ENCODE measurements around the gene CACTIN. TPM values are rescaled to one million over a fixed set of nuclear protein-coding genes. Genes with fewer than 3 reads are reported as not detected.

Gene CACTIN
- total and polyA plus RNA-seq, 2 of the 4 experiments (the other 2 are of a cell fraction): 10.8 to 19.5 TPM

DNA sequence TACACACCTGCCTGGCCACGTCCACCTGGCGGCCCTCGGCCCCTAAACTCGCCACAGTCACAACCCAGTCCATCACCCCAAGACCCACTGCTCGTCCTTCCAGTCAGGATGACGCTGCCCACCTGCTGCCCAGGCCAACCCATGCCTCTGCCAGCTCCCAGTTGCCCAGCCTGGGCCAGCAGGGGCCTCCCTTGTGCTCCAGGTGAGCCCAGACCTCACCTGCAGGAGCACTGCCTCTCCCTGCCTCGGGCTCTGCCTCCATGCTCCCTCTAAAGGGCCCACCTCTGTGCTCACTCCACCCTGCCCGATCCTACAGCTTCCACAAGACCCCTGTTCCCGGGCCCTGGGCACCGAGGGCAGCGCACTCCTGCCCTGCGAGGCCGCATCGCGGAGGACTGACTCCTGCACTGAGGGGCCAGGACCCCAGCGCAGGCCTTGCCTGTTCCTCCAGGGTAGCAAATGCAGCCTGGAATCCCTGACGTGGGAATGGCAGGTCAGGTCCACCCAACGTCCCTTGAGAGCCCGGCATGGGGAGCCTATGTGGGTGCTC, 8.0 kb upstream of the CACTIN start:
- H3K4ac ChIP-seq (ENCODE audit: low read depth, low read length): no peak overlapping the region
- H2AK5ac ChIP-seq (ENCODE audit: low read depth, low read length): no peak overlapping the region
- H3K9me3 ChIP-seq (ENCODE audit: control insufficient read depth, insufficient read depth, low read length): no peaks in the 10 kb centered on the region
- H3K9me1 ChIP-seq (ENCODE audit: insufficient read depth, low read length): no peaks in the 10 kb centered on the region
- CTCF ChIA-PET: no interaction called here
- H2BK15ac ChIP-seq (ENCODE audit: low read depth, low read length): no peak overlapping the region
- dilution Hi-C loops (cut with HindIII; ENCODE audit: low sequenced_read_pairs, unreplicated experiment) (no loop called here), intact Hi-C loops (cut with micrococcal nuclease) (no loop called here), in situ Hi-C loops (cut with MboI; ENCODE audit: low sequenced_read_pairs) (no loop called here)
- no peak overlapping the region for H2AFZ ChIP-seq (replicated peaks; ENCODE audit: low read length, poor library complexity)
- no TSS peak for BruUV-seq (replicated peaks)
- H3K36me3 ChIP-seq (ENCODE audit: control insufficient read depth, insufficient read depth, low read length): peaks cover 37% of the 10 kb centered on the region
- H3K4me3 ChIP-seq (ENCODE audit: insufficient read depth, low read depth, low read length): no peak overlapping the region
- no peak overlapping the region for H2BK5ac ChIP-seq (ENCODE audit: low read depth, low read length, poor library complexity, severe bottlenecking)
- no peak for ATAC-seq (ENCODE audit: low read depth)
- no peak overlapping the region for H3K23ac ChIP-seq (ENCODE audit: low read depth, low read length)
- H3K27ac ChIP-seq (ENCODE audit: insufficient read depth, low read length): no peak overlapping the region
- no peaks in the 10 kb centered on the region for H3K79me1 ChIP-seq (ENCODE audit: low read depth in 1 of 2, low read length in 2 of 2)
- H3K9ac ChIP-seq (ENCODE audit: low read depth, low read length): no peak overlapping the region
- no peak overlapping the region for H3K4me2 ChIP-seq (ENCODE audit: low read depth, low read length)
- no peak overlapping the region for H2BK120ac ChIP-seq (ENCODE audit: low read depth, low read length)
- no peaks in the 10 kb centered on the region for H3K27me3 ChIP-seq (ENCODE audit: control insufficient read depth, insufficient read depth, low read length)
- TF ChIP-seq MAZ (IDR thresholded peaks at IDR 0.05; ENCODE audit: borderline replicate concordance, low read depth, low read length) (no peak), RCOR1 (IDR thresholded peaks at IDR 0.05; ENCODE audit: insufficient replicate concordance, low read length) (no peak), RFX5 (IDR thresholded peaks at IDR 0.05; ENCODE audit: low read depth, low read length) (no peak), SMC3 (IDR thresholded peaks at IDR 0.05; ENCODE audit: low read depth, low read length) (no peak), BHLHE40 (IDR thresholded peaks at IDR 0.05; ENCODE audit: low read depth, low read length) (no peak), MAFK (IDR thresholded peaks at IDR 0.05; ENCODE audit: low read depth, low read length) (no peak), CHD1 (IDR thresholded peaks at IDR 0.05; ENCODE audit: low read depth, low read length) (no peak), FOS (IDR thresholded peaks at IDR 0.05; ENCODE audit: low read depth, low read length) (no peak)
- TF ChIP-seq, protein P1, sequence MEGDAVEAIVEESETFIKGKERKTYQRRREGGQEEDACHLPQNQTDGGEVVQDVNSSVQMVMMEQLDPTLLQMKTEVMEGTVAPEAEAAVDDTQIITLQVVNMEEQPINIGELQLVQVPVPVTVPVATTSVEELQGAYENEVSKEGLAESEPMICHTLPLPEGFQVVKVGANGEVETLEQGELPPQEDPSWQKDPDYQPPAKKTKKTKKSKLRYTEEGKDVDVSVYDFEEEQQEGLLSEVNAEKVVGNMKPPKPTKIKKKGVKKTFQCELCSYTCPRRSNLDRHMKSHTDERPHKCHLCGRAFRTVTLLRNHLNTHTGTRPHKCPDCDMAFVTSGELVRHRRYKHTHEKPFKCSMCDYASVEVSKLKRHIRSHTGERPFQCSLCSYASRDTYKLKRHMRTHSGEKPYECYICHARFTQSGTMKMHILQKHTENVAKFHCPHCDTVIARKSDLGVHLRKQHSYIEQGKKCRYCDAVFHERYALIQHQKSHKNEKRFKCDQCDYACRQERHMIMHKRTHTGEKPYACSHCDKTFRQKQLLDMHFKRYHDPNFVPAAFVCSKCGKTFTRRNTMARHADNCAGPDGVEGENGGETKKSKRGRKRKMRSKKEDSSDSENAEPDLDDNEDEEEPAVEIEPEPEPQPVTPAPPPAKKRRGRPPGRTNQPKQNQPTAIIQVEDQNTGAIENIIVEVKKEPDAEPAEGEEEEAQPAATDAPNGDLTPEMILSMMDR (conservative IDR thresholded peaks at IDR 0.05; ENCODE audit: low read depth, low read length): no peak
- TF ChIP-seq, protein P2, sequence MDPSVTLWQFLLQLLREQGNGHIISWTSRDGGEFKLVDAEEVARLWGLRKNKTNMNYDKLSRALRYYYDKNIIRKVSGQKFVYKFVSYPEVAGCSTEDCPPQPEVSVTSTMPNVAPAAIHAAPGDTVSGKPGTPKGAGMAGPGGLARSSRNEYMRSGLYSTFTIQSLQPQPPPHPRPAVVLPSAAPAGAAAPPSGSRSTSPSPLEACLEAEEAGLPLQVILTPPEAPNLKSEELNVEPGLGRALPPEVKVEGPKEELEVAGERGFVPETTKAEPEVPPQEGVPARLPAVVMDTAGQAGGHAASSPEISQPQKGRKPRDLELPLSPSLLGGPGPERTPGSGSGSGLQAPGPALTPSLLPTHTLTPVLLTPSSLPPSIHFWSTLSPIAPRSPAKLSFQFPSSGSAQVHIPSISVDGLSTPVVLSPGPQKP (IDR thresholded peaks at IDR 0.05; ENCODE audit: borderline replicate concordance, low read depth, low read length): no peak
- TF ChIP-seq, protein P3, sequence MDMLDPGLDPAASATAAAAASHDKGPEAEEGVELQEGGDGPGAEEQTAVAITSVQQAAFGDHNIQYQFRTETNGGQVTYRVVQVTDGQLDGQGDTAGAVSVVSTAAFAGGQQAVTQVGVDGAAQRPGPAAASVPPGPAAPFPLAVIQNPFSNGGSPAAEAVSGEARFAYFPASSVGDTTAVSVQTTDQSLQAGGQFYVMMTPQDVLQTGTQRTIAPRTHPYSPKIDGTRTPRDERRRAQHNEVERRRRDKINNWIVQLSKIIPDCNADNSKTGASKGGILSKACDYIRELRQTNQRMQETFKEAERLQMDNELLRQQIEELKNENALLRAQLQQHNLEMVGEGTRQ (IDR thresholded peaks at IDR 0.05; ENCODE audit: low read depth, low read length): no peak
- peak overlapping the region; percentile 15 for H2AK9ac ChIP-seq (replicated peaks; ENCODE audit: low read depth, low read length, poor library complexity)
- H3K4me1 ChIP-seq (ENCODE audit: control insufficient read depth, insufficient read depth, low read length): no peaks in the 10 kb centered on the region
- DNase-seq: no peak
- no peak overlapping the region for H2BK20ac ChIP-seq (ENCODE audit: low read depth, low read length)
- no peak overlapping the region for H4K91ac ChIP-seq (ENCODE audit: insufficient read depth, low read depth, low read length)
- H4K20me1 ChIP-seq (ENCODE audit: insufficient read depth, low read length): no peaks in the 10 kb centered on the region; the same call in 1 of the 2 replicates
- no peak overlapping the region for H3K56ac ChIP-seq (ENCODE audit: extremely low read depth, insufficient read depth, low read length)
- H4K8ac ChIP-seq (ENCODE audit: low read depth in 2 of 2, low read length in 2 of 2): no peak overlapping the region
- 95% methylated on average over 15 of the region's 19 CpGs; no CpG with 5 or more reads in 1 of the 2 experiments for WGBS, 2 experiments (ENCODE audit: extremely low coverage in 2 of 2, insufficient read length in 1 of 2)
- POLR2A ChIA-PET (ENCODE audit: unreplicated experiment): no interaction called here
- no peak overlapping the region for H3K14ac ChIP-seq (replicated peaks; ENCODE audit: low read depth, low read length)
- H3K18ac ChIP-seq (ENCODE audit: low read depth, low read length): no peak overlapping the region
- no peak overlapping the region for H4K5ac ChIP-seq (ENCODE audit: low read depth, low read length)

Data from IMR-90 (cell line).